ENCODE results near the gene ITPR2.

- TF ChIP-seq CTCF (IDR thresholded peaks at IDR 0.05) (no peak), REST (IDR thresholded peaks at IDR 0.05; ENCODE audit: low read depth, low read length) (no peak), EP300 (IDR thresholded peaks at IDR 0.05; ENCODE audit: borderline replicate concordance in 1 of 2, low read depth in 1 of 2, low read length in 1 of 2) (no peak), YY1 (IDR thresholded peaks at IDR 0.05; ENCODE audit: low read depth) (no peak), ZBTB33 (IDR thresholded peaks at IDR 0.05; ENCODE audit: borderline replicate concordance, low read depth) (no peak), MXI1 (IDR thresholded peaks at IDR 0.05; ENCODE audit: low read depth, low read length) (no peak), NFIC (IDR thresholded peaks at IDR 0.05; ENCODE audit: borderline replicate concordance) (no peak), CHD2 (IDR thresholded peaks at IDR 0.05; ENCODE audit: low read length, partially characterized antibody) (no peak), SMC3 (IDR thresholded peaks at IDR 0.05; ENCODE audit: low read depth, low read length) (no peak), USF2 (IDR thresholded peaks at IDR 0.05; ENCODE audit: borderline replicate concordance, low read depth, low read length) (no peak), USF1 (IDR thresholded peaks at IDR 0.05; ENCODE audit: borderline replicate concordance, low read depth) (no peak), SIN3A (IDR thresholded peaks at IDR 0.05; ENCODE audit: borderline replicate concordance, low read depth, low read length) (no peak)
Observed at GRCh38 chr12:26712892-26713291, 120.1 kb downstream of the ITPR2 start.
